Lung (tissue), 12 donors: ENCODE data around the gene NANOS1. TPM values are rescaled to one million over a fixed set of nuclear protein-coding genes. Genes with fewer than 3 reads are reported as not detected.

Source experiments
- ATAC-seq: fragments of 200-7000 bp; cut with Tn5 transposase; one replicate; pipeline ENCODE4 v1.9.1; 2020; ENCODE audit warnings: moderate number of reproducible peaks; ENCODE audit not compliant: insufficient read depth, low FRiP score
- DNase-seq, 3 donors: peaks; one replicate each; pipeline ENCODE4 v3.0.0-alpha.2; 2013 to 2017
- H3K27ac ChIP-seq, 2 donors: one replicate each; pipeline ENCODE4 v1.5.1; 2013; ENCODE audit warnings: mild to moderate bottlenecking in 2 of 2, moderate library complexity in 2 of 2, control low read depth in 1 of 2, inconsistent platforms in 1 of 2, low read depth in 1 of 2, low read length in 1 of 2
- H3K27me3 ChIP-seq, 3 donors: one replicate each; pipeline ENCODE4 v1.5.1; 2013; ENCODE audit warnings: low read length in 2 of 3; ENCODE audit not compliant: control insufficient read depth in 3 of 3, insufficient read depth in 3 of 3
- H3K36me3 ChIP-seq, 4 donors: one replicate each; pipeline ENCODE4 v1.5.1; 2013; ENCODE audit warnings: low read length in 4 of 4, mild to moderate bottlenecking in 1 of 4, moderate library complexity in 1 of 4; ENCODE audit not compliant: control insufficient read depth in 4 of 4, insufficient read depth in 4 of 4
- H3K4me1 ChIP-seq, 5 donors: one replicate each; pipeline ENCODE4 v1.5.1; 2013; ENCODE audit warnings: low read length in 5 of 5, mild to moderate bottlenecking in 2 of 5, moderate library complexity in 1 of 5; ENCODE audit not compliant: control insufficient read depth in 5 of 5, insufficient read depth in 5 of 5
- H3K4me3 ChIP-seq: one replicate; pipeline ENCODE4 v1.5.1; 2013; ENCODE audit warnings: mild to moderate bottlenecking, control low read depth, moderate library complexity
- H3K9ac ChIP-seq, 2 donors: one replicate each; pipeline ENCODE4 v1.5.1; 2013; ENCODE audit warnings: low read length in 2 of 2, control low read depth in 1 of 2; ENCODE audit not compliant: insufficient read depth in 1 of 2
- H3K9me3 ChIP-seq, 4 donors: one replicate each; pipeline ENCODE4 v1.5.1; 2013; ENCODE audit warnings: low read length in 3 of 4, mild to moderate bottlenecking in 1 of 4, moderate library complexity in 1 of 4; ENCODE audit not compliant: control insufficient read depth in 4 of 4, insufficient read depth in 3 of 4
- CTCF ChIP-seq: IDR thresholded peaks from 2 replicates; pipeline ENCODE4 v1.5.1; 2012; ENCODE audit warnings: mild to moderate bottlenecking; ENCODE audit errors: control extremely low read depth, extremely low read depth
- WGBS, 2 donors: extraction: QIAGEN DNeasy Blood & Tissue Kit; methylation state at CpG; one replicate each; pipeline ENCODE4 v1.1.7; 2013; 5-methylcytosine and 5-hydroxymethylcytosine counted together
- polyA plus RNA-seq, 2 donors: library from polyadenylated mRNA; stranded (reverse); fragments of 200-250 nt; gene quantifications; one replicate each; pipeline ENCODE4 v1.2.1, GENCODE V29; 2013
- total RNA-seq, 2 donors: library from RNA; depleted of rRNA in 1 of 2; stranded (reverse); fragments of >200 nt in 1 of 2; gene quantifications; one replicate each; pipeline ENCODE4 v1.2.1, GENCODE V29; 2014 to 2021
- donor health status: control.
- donor health status: control.
- donor health status: Bipolar disorder and iron deficiency.
- donor health status: healthy.
- donor health status: DM: yes; HTN: yes; CAD: no.

NANOS1 gene
- total and polyA plus RNA-seq, 4 donors: 0.73 to 1.4 (median 0.82) TPM

DNA sequence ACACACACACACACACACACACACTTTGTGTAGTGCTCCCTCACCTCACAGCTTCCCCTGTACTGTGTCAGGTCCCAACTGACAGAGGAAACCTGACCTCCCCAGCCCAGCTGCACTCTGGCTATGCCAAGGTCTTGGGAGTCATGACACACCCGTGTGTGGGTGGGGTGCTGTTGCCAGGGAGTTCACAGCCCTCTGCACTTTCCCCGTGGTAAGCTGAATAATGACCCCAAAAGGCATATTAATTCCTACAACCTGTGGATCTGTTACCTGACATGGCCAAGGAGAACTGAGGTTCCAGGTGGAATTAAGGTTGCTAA, 8.9 kb upstream of the NANOS1 start:
- Histone ChIP-seq H3K9ac (no peak overlapping the region), H3K27me3 (no peaks in the 10 kb centered on the region), H3K9me3 (peaks cover 0 to 3% (median 0%) of the 10 kb centered on the region in 4 donors), H3K4me1 (peaks cover 0 to 9% (median 2%) of the 10 kb centered on the region in 5 donors), H3K36me3 (no peaks in the 10 kb centered on the region), H3K4me3 (no peak overlapping the region), H3K27ac (no peak overlapping the region)
- DNase-seq: no peak
- WGBS, 2 donors: 35 to 61% methylated on average over 2 of the region's 2 CpGs
- no peak for TF ChIP-seq CTCF
- ATAC-seq: no peak

DNA sequence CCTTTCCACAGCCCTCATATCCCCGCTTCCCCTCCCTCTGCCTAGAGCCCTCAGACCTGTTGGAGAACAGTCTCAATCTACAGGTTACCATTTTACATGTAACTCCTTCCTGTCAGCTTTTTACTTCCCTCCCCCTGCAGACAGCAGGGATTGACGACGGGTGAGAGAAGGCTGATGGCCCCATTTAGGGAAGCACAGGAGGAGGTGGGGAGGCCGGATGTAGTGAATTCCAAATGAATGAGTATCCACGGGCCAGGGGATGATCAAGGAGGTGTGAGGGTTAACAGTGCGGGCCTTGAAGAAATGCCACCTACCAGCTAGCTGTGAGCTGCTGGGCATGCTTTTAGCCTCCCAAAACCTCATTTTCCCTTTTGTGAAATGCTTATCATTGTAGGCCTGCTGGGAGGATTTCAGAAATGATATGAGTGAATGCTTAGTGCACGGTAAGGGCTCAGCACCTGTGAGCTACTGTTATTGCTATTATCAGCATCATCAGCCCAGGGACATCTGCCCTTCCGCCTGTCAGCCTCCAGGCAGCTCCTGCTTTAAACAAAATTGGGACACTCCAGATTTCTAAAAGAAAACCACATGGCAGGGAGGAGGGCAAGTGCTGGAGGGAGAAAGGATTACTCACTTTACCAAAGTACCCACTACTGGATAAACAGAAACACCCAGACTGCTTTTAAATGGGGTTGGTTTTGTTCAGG, 6.5 kb upstream of the NANOS1 start:
- ATAC-seq (no peak), DNase-seq (no peak)
- Histone ChIP-seq H3K27me3 (no peaks in the 10 kb centered on the region), H3K27ac (no peak overlapping the region), H3K4me3 (no peak overlapping the region), H3K4me1 (peaks cover 0 to 14% (median 2%) of the 10 kb centered on the region in 5 donors), H3K9me3 (peaks cover 0 to 3% (median 0%) of the 10 kb centered on the region in 4 donors), H3K9ac (no peak overlapping the region), H3K36me3 (no peaks in the 10 kb centered on the region)
- 59 to 62% methylated on average over 8 of the region's 8 CpGs for WGBS, 2 donors
- TF ChIP-seq CTCF: no peak

- H3K9me3 ChIP-seq: peaks cover 0 to 3% (median 0%) of the 10 kb centered on the region in 4 donors
- H3K36me3 ChIP-seq: no peaks in the 10 kb centered on the region
- 80% methylated on average over 8 of the region's 8 CpGs for WGBS, 2 donors
- no peak overlapping the region for H3K4me3 ChIP-seq
- no peak overlapping the region for H3K27ac ChIP-seq
- H3K27me3 ChIP-seq: no peaks in the 10 kb centered on the region
- no peak for ATAC-seq
- H3K4me1 ChIP-seq: peaks cover 0 to 14% (median 2%) of the 10 kb centered on the region in 5 donors
- no peak for DNase-seq
- no peak for TF ChIP-seq CTCF
- H3K9ac ChIP-seq: no peak overlapping the region
Measured at GRCh38 chr10:119023553-119023868, 6.0 kb upstream of the NANOS1 start.

- peaks cover 0 to 14% (median 7%) of the 10 kb centered on the region in 5 donors for H3K4me1 ChIP-seq
- DNase-seq (no peak), ATAC-seq (no peak)
- H3K4me3 ChIP-seq: no peak overlapping the region
- H3K27me3 ChIP-seq: no peaks in the 10 kb centered on the region
- no peaks in the 10 kb centered on the region for H3K9me3 ChIP-seq
- 52 to 71% methylated on average over 6 of the region's 6 CpGs for WGBS, 2 donors
- no peak for TF ChIP-seq CTCF
- H3K27ac ChIP-seq: peak overlapping the region; percentile 35 to 86
- H3K9ac ChIP-seq: no peak overlapping the region
- H3K36me3 ChIP-seq: no peaks in the 10 kb centered on the region
Measured at GRCh38 chr10:119024882-119025281, 4.6 kb upstream of the NANOS1 start.
